Medulla oblongata (tissue), 1 donor: Measurements from ENCODE around the gene NTN4.
"Not testable (repeated sequence)": the region's sequence is repeated elsewhere in the genome, so short reads cannot be mapped to it uniquely, and the experiment has no call there.

Experiments used
- DNase-seq: peaks from one replicate; pipeline ENCODE4 v3.0.0-alpha.2; 2015; ENCODE audit errors: extremely low spot score

Gene NTN4

DNA sequence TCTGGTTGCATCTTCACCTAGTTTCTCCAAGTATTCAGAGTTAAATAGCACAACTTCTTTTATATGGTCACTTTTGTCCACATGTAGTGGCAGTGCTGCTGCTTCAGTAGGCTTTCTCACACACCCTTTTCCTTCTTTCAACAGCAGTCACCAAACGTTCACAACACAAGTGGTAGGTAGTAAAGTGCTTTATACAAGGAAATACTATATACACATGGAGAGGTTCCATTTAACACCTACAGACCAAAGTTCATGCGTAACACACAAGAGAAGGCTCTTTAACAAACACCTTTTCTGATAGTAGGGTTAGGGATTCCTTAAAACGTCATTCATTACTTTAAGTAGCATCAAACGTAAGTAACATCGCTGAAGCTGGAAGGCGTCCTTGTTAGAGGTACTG lies 132.2 kb downstream of the NTN4 start:
- no peak for DNase-seq

DNA sequence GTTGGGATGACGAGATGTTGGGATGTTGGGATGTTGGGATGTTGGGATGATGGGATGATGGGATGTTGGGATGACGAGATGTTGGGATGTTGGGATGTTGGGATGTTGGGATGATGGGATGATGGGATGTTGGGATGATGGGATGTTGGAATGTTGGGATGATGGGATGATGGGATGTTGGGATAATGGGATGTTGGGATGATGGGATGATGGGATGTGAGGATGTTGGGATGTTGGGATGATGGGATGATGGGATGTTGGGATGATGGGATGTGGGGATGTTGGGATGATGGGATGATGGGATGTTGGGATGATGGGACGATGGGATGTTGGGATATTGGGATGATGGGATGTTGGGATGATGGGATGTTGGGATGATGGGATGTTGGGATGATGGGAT lies 135.9 kb downstream of the NTN4 start:
- not testable (repeated sequence) for DNase-seq

DNA sequence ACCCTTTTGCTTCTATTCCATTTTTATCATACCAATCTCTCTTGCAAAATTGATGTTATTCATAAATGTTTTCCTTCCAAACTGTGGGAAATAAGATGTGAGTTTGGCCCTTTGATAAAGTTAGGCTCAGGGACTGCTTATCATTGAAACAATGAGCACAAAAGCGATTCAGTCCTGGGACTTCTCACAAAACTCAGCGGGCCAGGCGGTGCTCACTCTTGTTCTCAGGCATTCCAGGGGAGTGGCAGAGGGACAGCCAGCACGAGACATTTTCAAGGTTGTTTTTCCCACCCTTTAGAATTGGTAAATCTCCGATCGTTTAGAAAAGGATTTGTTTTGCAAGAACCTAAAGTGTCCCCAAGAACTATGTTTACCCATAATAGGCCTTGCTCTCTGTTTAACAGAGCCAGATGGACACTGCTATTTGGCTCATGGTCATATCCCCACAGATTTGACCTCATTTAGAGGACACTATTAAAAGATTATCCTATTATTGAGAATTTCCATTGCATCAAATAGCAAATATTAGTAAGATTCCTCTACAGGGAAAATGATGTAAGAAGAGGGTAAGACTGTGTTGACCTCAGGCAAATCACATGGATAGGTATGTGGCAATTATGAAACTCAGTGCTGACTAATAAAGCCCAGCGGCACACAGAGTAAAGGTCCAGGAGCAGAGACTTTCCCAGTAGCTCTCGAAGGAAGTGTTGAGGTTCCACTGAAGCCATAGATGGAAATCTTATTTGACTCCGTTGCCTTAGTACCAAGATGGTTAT lies 136.6 kb downstream of the NTN4 start:
- no peak for DNase-seq

DNA sequence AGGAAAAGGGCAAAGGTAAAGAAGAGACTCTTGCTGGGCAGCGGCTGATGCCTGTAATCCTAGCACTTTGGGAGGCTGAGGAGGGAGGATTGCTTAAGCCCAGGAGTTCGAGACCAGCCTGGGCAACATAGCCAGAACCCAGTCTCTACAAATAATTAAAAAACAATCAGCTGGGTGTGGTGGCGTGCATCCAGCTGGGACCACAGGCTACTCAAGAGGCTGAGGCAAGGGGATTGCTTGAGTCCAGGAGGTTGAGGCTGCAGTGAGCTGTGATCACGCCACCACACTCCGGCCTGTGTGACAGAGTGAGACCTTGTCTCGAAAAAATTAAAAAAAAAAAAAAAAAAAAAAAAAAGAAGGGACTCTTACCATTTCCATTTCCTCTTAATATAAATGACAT lies 138.9 kb downstream of the NTN4 start:
- no peak for DNase-seq

DNA sequence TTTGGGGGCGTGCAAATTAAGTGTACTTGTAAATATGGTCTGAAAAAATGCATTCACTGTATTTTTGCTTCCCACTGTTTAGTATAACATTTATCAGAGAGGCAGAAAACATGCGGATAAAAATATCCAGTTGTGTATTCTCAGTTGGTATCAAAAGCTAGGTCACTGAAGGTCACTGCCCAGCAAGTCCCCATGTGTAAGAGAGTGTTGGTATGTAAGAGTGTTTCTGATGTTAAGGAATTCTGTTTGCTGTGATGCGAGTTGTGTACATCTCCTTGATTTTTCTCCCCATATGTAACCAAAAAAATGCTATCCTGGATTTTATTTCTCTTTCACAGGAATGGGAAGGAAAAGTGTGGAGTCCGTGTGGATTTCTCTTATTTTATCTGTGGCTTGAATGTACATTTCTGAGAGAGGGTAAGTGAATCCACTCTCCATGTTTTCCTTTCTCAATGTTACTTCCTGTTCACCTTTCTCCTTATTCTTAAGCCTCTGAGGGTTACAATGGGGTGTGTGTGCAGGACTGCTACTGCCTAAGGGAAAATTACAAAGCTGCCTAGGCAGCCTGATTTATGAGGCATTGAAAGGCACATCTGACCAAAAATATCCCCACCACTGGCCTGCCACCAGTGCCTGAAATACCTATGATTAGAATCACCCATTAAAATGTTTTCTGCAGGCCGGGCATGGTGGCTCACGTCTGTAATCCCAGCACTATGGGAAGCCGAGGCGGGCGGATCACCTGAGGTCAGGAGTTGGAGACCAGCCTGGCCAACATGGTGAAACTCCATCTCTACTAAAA lies 141.4 kb downstream of the NTN4 start:
- DNase-seq: no peak

DNA sequence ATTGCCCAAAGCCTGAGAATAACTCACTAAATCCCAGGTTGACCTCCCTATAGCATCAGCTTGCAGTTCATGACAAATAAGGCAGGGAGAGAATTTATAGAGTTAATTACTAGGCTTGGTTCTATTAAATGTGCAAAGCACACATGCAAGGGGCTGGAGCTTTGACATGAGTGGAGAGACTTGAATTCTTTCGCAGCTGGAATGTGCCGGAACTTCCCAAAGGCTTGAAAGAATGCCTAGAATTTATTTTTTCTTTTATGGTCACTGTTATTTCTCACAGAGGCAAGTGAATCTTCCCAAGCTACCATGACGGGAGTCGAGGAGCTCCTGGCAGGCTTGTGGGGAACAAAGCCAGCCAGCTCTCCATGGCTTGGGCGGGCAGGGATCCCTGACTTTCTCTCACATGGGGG lies 143.8 kb downstream of the NTN4 start:
- no peak for DNase-seq

DNA sequence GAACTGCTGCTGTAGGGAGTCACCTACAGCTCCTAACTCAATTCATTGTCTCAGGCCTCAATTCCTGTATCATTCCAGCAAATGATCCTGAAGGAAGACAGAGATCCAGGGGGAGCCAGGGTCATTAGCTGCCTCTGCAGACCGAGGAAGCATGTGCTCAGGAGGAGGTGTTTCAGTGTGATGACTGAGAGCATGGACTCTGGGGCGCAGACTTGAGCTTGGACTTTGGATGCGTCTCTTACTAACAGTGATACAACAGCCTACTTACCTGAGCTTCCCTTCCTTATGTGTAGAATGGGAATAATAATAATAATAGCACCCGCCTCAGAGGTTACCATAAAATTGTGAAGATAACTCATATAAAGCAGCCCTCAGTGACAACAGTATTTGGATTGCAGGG lies 147.3 kb downstream of the NTN4 start:
- no peak for DNase-seq

DNA sequence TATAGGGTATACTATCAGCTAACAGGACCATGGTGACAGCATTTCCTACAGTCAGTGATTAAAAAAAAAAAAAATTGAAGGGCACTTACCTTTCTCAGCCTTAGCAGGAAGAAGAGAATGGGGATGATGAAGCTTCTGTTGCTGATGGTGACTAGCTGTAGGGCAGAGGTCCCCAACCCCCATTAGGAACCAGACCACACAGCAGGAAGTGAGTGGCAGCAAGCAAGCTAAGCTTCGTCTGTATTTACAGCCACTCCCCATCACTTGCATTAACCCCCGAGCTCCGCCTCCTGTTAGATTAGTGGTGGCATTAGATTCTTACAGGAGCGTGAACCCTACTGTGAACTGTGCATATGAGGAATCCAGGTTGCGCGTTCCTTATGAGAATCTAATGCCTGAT lies 148.0 kb downstream of the NTN4 start:
- no peak for DNase-seq

DNA sequence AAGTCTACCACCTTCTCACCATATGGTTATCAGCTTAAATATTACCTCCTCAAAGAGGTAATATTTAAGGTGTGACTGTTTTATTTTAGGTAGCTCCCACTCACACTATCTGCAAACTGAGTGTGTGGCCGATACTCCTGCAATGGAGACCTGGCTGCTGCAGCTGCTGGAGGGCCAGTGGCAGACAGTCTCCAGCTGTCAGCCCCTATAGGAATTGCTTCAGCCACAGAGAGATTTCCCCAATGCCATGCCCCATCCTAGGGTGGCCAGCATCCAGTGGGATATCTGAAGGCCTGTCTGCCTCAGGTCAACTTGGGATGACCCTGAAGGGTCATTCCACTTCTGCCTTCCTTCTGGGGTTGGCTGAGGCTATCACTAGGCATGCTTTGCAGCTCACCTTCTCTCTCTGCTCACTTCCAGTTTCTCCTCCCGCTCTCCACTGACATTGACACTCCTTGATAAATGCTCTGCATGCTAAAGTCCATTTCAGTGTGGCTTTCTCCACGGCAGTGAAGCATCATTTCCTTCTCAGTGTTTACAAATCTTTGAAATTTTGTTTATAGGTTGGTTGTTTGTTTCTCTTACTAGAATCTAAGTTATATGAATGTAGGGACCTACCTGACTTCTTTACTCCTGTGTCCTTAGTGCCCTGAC lies 149.1 kb downstream of the NTN4 start:
- DNase-seq: no peak

DNA sequence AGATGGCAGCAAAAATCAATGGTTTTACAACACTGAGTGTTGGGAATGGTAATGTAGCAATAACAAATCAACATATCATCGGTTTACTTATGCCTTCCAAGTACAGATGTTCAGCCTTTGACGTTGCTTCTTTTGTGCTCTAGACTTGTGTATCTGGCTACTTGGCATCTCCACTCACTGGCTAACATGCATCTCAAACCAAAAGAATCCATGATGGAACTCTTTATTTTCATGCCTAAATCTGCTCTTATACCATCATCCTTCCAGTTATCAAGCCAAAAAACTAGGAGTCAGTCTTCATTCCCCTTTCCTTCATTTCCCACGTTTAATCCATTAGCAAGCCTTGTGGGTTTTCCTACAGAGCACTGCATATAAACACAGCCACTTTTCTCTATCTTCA lies 150.0 kb downstream of the NTN4 start:
- DNase-seq: no peak

DNA sequence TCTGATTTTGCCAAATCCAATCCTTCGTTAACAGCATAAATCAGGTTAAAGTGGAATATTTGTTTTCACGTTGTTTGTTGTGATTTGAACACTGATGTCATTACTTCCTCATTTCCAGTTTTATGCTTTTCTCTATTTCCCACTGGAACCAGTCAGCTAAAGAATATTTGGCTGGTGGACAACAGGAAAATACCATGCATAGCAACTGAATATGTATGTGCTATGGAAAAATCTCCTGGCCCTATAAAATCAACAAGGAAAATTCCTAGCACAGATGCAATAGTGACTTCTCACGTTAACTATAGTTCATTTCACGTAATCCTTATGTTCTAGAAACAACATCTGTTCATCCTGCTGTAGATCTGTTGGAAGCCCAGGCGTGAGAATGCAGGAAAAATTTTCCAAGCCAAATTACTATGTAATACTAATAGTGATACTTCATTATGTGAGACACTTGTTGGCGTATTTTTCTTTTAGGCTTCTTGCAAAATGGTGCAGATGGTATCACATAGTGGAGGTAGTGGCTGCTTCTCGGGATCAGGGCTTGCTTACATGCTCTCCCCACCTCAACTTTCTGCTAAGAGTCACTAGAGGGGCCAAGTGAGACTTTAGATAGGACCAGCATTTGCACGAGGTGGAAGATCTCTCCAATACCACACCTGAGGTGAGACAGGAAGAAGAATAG lies 153.0 kb downstream of the NTN4 start:
- DNase-seq: no peak

DNA sequence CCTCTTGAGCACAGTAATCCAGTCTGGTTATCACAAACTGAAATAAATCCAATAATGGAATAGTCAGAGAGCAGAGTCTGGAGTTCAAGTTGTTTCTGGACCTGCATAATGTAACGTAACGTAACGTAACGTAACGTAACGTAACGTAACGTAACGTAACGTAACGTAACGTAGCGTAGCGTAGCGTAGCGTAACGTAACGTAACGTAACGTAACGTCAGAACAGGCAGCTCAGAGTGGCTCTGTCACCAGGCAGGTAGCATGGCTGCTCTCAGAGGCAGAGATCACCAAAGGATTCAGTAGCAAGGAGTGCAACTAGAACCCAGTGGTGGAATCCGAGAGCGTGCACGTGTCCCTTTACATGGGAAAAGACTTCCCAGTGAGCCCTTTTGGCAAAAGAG lies 153.6 kb downstream of the NTN4 start:
- no peak for DNase-seq

DNA sequence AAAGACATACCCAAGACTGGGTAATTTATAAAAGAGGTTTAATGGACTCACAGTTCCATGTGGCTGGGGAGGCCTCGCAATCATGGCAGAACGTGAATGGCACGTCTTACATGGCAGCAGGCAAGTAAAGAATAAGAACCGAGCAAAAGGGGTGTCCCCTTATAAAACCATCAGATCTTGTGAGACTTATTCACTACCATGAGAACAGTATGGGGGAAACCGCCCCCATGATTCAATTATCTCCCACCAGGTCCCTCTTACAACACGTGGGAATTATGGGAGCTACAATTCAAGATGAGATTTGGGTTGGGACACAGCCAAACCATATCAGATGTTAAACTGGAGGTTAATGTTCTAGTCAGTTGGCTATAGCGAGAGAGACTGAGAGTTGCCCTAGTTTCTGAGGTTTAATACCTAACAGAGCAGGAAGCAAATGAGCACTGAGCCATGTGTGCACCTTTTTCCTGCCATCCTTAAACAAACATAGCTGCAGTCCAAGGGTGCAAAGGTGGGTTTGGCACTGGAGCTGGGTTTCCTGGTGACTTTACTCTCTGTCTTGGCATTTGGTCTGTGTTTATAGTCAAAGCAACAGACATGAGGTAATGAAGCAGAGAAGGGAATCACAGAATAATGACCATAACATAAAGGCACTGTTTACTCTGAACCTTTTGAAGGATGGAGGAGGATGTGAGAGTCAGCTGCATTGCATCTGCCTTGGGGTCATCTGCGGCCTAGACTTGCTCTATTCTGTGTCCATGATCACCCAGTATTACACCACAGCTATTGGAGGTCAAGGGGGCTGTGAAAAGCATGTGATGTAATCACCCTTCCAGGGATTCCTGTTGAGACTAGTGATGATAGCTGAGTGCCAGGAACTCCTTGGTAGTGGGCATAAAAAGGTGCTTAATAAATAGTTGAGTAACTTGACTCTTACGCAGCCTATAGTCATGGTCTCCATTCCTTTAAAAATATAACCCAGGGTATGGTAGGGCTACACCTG lies 155.6 kb downstream of the NTN4 start:
- DNase-seq: no peak

DNA sequence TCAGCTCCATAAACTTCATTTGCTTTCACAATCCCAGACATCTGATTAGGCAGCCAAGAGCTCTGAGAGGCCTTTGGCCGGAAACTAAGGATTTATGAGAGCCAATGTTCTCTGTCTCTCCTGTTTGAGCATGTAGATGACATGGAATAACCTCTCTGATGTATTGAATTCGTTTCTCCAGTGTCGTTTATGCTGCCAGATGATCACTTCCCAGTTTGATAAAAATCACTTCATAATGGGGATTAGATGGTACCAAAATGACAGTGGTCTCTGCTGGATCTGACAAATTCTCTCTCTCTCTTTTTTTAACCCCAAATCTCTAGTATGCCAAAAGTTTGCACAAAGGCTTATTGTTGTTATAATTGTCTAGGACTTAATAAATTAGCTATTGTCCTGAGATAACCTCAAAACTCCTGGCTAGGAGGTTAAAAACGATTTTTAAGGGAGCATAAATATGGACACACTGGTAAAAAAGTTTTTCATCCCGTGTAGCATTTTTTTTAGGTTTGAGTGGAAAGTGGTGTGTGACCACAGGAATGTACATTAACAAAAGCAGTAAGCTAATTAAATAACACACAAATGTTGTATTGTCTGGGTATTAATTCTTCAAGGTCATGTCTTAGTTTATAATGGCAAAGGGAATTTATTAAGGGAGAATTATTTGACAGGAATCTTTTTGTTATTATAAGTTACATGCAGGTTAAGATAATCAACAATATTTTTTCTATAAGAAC lies 156.7 kb downstream of the NTN4 start:
- DNase-seq: no peak

DNA sequence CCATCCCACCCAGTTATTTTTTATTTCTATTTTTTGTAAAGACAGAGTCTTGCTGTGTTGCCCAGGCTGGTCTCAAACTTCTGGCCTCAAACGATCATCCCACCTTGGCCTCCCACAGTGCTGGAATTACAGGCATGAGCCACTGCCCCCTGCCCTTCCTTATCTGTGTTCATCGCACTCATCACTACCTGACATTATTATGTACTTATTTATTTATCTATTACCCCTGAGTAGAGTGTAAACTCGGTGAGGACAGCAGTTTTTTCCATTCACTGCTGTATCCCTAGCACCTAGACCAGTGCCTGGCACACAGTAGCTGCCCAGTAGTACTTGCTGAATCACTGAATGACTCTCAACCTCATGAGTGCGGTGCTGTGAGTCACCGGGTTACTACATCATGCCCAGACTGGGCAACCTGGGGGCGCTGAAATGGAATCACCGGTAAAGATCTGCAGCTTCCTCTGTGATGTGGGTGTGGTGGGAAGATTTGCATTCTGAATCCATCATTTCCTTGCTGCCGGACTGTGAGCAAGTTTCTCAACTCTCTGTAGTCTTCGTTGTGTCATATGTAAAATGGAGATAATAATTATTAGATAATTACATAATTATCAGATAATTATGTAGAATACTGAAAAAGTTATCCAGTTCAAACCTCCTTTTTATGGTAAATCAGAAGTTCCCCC lies 157.4 kb downstream of the NTN4 start:
- DNase-seq: no peak

DNA sequence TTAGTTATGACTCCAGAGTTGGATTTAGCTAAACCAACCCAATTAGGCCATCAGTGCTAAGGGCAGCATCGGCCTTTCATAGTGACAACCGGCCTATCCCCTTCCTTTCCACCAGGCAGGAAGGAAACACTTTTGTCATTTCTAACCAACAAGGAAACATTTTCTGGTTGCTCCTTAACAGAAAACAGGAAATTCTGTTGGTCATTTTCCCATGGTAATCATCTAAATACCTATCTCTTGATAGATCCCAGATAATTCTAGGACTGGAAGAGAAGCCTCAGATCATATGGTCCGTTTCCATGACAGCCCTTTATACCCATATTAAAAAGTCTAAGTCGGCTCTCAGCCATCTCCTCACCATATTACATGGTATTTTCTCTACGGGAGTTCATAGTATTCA lies 160.1 kb downstream of the NTN4 start:
- DNase-seq: no peak

DNA sequence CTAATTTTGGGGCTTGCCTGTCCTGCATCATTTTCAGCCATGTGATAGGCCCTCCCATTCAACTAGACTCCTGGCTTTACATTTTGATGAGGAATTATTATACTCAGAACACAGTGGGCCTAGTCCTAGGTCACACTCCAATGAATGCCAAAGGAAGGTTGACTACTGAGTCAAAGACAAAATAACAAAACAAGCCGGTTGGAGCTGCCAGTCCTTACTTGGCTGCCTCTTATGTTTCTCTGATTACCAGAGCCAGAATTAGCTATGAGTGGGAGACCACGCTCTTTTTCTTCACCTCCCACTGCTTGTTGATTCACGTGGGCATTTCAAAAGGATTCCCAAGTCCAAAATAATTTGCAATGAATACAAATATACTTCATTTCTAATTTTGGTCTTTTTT lies 161.2 kb downstream of the NTN4 start:
- no peak for DNase-seq

DNA sequence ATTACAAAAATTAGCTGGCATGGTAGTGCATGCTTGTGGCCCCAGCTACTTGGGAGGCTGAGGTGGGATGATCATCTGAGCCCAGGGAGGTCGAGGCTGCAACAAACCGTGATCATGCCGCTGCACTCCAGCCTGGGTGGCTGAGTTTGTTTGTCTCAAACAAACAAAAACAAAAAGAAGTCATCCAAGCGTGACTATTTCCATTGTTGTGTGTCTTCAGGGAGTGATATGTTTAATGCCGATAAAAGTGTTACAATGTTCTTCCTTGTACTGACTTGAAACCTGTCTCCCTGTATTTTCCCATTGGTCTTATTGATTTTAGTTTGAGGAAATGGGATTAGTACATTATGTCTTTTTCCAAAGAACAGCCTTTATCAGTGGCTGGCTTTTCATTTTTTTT lies 163.7 kb downstream of the NTN4 start:
- no peak for DNase-seq

DNA sequence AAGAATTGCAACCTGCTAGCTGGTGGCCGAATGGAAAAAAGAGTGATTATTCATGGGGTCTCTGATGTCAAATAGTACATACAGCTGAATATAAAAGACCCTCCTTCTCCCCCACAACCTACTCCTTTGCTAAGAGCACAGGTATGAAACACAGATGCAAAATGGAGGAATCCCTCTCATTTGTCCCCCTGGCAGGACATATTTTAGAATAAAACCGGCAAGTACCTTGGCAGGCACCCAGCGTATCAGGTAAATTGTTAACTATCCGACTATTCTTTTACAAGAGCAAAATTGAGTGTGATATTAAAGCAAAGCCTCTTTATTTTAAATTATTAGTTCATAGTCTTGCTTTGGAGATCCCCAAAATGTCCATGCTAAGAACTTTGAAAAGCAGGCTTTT lies 165.6 kb downstream of the NTN4 start:
- no peak for DNase-seq

DNA sequence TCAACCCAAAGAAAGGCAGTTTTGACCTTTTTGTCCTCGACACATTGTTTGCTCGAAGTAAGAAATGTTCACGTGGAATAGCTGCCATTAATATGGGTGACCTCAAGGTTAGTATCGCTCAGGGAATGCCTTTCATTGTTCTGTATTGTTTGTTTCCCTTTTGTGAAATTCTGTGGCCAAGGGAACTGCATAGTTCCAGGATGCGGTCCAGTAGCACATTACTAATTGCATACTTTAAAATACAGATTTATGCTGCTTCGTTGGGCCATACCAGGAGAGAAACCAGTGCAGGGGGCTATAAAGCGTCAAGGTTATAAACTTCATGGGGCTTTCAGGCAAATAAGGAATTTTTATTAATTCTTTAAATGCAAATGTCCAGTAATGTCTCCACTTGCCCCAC lies 166.0 kb downstream of the NTN4 start:
- DNase-seq: no peak
